Neutrophil (primary cell): ENCODE results near the gene KATNBL1.

ENCODE experiments used
- H3K27ac ChIP-seq: fragments of 200-600 bp; sonication (generic); 2 replicates; pipeline ENCODE4 v1.5.1; 2016; ENCODE audit warnings: mild to moderate bottlenecking, moderate library complexity
- H3K27me3 ChIP-seq: fragments of 200-600 bp; sonication (generic); 2 replicates; pipeline ENCODE4 v1.6.0; 2016; ENCODE audit warnings: mild to moderate bottlenecking
- H3K36me3 ChIP-seq: fragments of 200-600 bp; sonication (generic); 2 replicates; pipeline ENCODE4 v1.5.1; 2017
- H3K4me1 ChIP-seq, 2 experiments: fragments of 200-600 bp in 1 of 2; sonication (generic) in 1 of 2; 1 replicate in 1 of 2; 2 replicates in 1 of 2; pipeline versions ENCODE4 v1.5.1 to v1.6.1; 2013 to 2016; ENCODE audit warnings: low read depth in 1 of 2, low read length in 1 of 2, mild to moderate bottlenecking in 1 of 2, moderate library complexity in 1 of 2; ENCODE audit not compliant: control insufficient read depth in 1 of 2, insufficient read depth in 1 of 2
- H3K4me3 ChIP-seq, 2 experiments: fragments of 200-600 bp in 1 of 2; sonication (generic) in 1 of 2; 1 replicate in 1 of 2; 2 replicates in 1 of 2; pipeline ENCODE4 v1.5.1; 2013 to 2016; ENCODE audit warnings: low read depth in 1 of 2, low read length in 1 of 2, mild to moderate bottlenecking in 1 of 2, moderate library complexity in 1 of 2
- H3K9me3 ChIP-seq: fragments of 200-600 bp; sonication (generic); 2 replicates; pipeline ENCODE4 v1.5.1; 2016
- CTCF ChIP-seq: fragments of 200-600 bp; sonication (generic); IDR thresholded peaks from 2 replicates; pipeline ENCODE4 v1.5.1; 2016; ENCODE audit warnings: antibody characterized with exemption

Gene KATNBL1

GRCh38 chr15:34101366-34102174 is 108.3 kb downstream of the KATNBL1 start, which contains the start of the genes EMC7 and PGBD4:
EMC7 (minus strand) TSS chr15:34101862; CDS start chr15:34101839, 23 bp downstream.
PGBD4 (plus strand) TSS chr15:34102083; CDS start chr15:34102532, 449 bp downstream.
- peak within 1 kb of the TSS; percentile 92 to 98 for H3K4me3 ChIP-seq
- no peaks in the 10 kb centered on the region for H3K36me3 ChIP-seq
- peak within 1 kb of the TSS; percentile 89 for H3K27ac ChIP-seq
- peak; percentile 17 for TF ChIP-seq CTCF
- peaks cover 22 to 26% of the 10 kb centered on the region in 2 experiments for H3K4me1 ChIP-seq
- H3K27me3 ChIP-seq, result no peaks in the 10 kb centered on the region
- H3K9me3 ChIP-seq, result no peaks in the 10 kb centered on the region

- Histone ChIP-seq H3K9me3 (no peaks in the 10 kb centered on the region), H3K4me3 (no peak overlapping the region), H3K4me1 (peaks cover 22 to 26% of the 10 kb centered on the region in 2 experiments), H3K27me3 (no peaks in the 10 kb centered on the region), H3K36me3 (peaks cover 7% of the 10 kb centered on the region), H3K27ac (no peak overlapping the region)
- no peak for TF ChIP-seq CTCF
Measured at GRCh38 chr15:34099914-34100313, 110.0 kb downstream of the KATNBL1 start.
